Fibroblast of the aortic adventitia (primary cell): ENCODE data around the gene PHACTR3. TPM values are rescaled to one million over a fixed set of nuclear protein-coding genes. Genes with fewer than 3 reads are reported as not detected.

Experiments used
- DNase-seq: peaks from one replicate; pipeline ENCODE4 v3.0.0-alpha.2; 2010; ENCODE audit warnings: low read depth
- H3K4me3 ChIP-seq: 2 replicates; pipeline ENCODE4 v1.5.1; 2011; ENCODE audit warnings: low read depth, mild to moderate bottlenecking, control low read depth, low read length, moderate library complexity
- total RNA-seq: library from RNA; depleted of rRNA; stranded (reverse); fragments of >200 nt; gene quantifications from 2 replicates; pipeline ENCODE4 v1.2.3, GENCODE V29; 2012; ENCODE audit warnings: low replicate concordance
- TF ChIP-seq, protein P1 (sequence below): IDR thresholded peaks from 2 replicates; pipeline ENCODE4 v1.5.1; 2011; ENCODE audit warnings: mild to moderate bottlenecking, low read length, control low read depth, inconsistent platforms; ENCODE audit not compliant: insufficient read depth

Gene PHACTR3
- total RNA-seq, 1 donor: not detected

GRCh38 chr20:59827138-59828056 is 223.1 kb downstream of the PHACTR3 start:
- TF ChIP-seq, protein P1, sequence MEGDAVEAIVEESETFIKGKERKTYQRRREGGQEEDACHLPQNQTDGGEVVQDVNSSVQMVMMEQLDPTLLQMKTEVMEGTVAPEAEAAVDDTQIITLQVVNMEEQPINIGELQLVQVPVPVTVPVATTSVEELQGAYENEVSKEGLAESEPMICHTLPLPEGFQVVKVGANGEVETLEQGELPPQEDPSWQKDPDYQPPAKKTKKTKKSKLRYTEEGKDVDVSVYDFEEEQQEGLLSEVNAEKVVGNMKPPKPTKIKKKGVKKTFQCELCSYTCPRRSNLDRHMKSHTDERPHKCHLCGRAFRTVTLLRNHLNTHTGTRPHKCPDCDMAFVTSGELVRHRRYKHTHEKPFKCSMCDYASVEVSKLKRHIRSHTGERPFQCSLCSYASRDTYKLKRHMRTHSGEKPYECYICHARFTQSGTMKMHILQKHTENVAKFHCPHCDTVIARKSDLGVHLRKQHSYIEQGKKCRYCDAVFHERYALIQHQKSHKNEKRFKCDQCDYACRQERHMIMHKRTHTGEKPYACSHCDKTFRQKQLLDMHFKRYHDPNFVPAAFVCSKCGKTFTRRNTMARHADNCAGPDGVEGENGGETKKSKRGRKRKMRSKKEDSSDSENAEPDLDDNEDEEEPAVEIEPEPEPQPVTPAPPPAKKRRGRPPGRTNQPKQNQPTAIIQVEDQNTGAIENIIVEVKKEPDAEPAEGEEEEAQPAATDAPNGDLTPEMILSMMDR: no peak
- H3K4me3 ChIP-seq: no peak overlapping the region
- DNase-seq: no peak

DNA sequence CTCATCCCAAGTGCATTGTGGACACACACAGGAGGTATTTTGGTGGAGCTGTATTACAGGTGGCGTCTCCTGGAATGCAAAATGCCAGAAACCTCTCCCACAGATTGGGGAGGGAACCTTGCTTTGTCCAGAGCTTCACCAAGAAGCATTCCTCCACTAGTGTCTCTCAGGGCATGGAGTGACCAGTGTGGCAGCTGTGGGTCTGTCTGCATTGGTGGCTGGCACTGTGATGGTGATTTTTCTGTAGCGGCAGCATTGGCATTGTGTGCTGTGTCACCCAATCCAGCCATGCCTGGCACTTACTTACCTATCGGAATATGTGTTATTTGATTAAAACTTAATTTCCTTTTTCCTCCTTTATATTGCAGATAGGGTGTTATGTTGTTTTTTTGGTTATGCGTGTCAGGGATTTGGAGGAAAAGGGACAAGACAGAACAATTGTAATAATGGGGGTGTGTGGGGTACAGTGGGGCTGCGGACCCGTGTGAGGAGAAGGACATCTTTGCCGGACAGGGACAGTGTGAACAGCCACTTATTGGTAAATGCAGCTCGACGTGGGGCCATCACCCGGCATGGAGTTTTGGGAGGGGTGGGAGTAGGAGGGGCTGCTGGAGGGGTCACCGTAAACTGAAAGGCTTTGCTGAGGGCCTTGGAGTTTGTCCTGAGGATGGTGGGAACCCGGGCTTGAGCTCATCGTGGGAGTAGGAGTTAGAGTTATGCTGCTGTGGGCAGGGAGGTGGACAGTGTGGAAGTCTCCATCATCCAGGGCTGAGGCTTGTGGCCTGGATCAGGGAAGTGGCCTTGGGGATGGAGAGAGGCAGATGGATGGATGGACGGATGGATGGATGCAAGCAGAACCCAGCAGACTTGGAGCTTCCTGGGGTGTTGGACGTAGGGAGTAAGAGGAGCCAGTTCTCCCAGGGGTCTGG is 224.0 kb downstream of the PHACTR3 start:
- H3K4me3 ChIP-seq: no peak overlapping the region
- no peak for DNase-seq
- TF ChIP-seq, protein P1: no peak

GRCh38 chr20:59829054-59829785 is 224.9 kb downstream of the PHACTR3 start:
- no peak for DNase-seq
- TF ChIP-seq, protein P1: no peak
- H3K4me3 ChIP-seq: no peak overlapping the region

DNA sequence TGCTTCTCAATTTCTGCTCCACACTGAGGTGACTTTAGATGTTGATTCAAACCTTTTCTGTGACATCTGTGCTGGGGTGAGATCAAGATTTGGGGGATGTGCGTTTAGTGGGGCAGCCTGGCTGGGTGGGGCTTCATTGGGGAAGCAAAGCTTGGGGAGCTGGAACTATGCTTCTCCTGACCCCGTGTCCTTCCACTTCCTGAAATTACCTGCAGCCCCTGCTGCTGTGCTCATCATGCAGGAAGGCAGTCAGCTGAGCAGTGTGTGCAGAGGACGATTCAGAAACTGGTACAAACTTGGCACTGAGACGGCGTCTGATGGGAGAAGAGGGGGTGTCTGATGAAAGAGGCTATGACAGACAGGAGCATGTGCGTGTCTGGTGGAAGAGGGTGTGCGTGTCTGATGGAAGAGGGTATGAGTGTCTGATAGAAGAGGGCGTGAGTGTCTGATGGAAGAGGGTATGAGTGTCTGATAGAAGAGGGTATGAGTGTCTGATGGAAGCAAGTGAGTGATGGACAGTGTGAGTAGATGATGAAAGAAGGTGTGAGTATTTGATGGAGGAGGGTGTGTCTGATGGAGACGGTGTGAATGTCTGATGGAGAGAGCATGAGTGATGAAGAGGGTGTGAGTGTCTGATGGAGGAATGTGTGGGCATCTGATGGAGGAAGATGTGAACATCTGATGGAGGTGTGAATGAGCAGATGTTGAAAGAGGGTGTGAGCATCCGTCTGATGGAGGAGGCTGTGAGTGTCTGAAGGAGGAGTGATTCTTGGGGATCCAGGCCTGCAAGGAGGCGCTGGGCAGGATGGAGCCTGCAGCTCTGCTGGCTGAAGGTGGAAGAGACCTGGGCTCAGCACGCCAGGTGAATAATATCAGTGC is 225.7 kb downstream of the PHACTR3 start:
- H3K4me3 ChIP-seq: no peak overlapping the region
- TF ChIP-seq, protein P1: no peak
- no peak for DNase-seq

GRCh38 chr20:59830665-59831023 is 226.3 kb downstream of the PHACTR3 start:
- TF ChIP-seq, protein P1: no peak
- no peak for DNase-seq
- no peak overlapping the region for H3K4me3 ChIP-seq
